ENCODE results near the gene FRYL.

Gene FRYL

GRCh38 chr4:48692897-48693296 lies 87.2 kb downstream of the FRYL start:
- Histone ChIP-seq H3K4me3 (replicated peaks; ENCODE audit: insufficient read depth, low read length) (no peak overlapping the region), H3K27me3 (ENCODE audit: insufficient read depth, poor library complexity, severe bottlenecking) (no peaks in the 10 kb centered on the region), H3K27ac (replicated peaks) (no peak overlapping the region)
- no peak for DNase-seq (ENCODE audit: low read depth in 1 of 2, low spot score in 1 of 2)
- TF ChIP-seq, protein P1, sequence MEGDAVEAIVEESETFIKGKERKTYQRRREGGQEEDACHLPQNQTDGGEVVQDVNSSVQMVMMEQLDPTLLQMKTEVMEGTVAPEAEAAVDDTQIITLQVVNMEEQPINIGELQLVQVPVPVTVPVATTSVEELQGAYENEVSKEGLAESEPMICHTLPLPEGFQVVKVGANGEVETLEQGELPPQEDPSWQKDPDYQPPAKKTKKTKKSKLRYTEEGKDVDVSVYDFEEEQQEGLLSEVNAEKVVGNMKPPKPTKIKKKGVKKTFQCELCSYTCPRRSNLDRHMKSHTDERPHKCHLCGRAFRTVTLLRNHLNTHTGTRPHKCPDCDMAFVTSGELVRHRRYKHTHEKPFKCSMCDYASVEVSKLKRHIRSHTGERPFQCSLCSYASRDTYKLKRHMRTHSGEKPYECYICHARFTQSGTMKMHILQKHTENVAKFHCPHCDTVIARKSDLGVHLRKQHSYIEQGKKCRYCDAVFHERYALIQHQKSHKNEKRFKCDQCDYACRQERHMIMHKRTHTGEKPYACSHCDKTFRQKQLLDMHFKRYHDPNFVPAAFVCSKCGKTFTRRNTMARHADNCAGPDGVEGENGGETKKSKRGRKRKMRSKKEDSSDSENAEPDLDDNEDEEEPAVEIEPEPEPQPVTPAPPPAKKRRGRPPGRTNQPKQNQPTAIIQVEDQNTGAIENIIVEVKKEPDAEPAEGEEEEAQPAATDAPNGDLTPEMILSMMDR (IDR thresholded peaks at IDR 0.05; ENCODE audit: insufficient read depth, low read length) = no peak
- TF ChIP-seq SPI1 (IDR thresholded peaks at IDR 0.05; ENCODE audit: borderline replicate concordance, low read depth) (no peak), GABPA (IDR thresholded peaks at IDR 0.05; ENCODE audit: low read depth) (no peak), POLR2AphosphoS5 (IDR thresholded peaks at IDR 0.05; ENCODE audit: low read depth) (no peak)
- TF ChIP-seq, protein P2, sequence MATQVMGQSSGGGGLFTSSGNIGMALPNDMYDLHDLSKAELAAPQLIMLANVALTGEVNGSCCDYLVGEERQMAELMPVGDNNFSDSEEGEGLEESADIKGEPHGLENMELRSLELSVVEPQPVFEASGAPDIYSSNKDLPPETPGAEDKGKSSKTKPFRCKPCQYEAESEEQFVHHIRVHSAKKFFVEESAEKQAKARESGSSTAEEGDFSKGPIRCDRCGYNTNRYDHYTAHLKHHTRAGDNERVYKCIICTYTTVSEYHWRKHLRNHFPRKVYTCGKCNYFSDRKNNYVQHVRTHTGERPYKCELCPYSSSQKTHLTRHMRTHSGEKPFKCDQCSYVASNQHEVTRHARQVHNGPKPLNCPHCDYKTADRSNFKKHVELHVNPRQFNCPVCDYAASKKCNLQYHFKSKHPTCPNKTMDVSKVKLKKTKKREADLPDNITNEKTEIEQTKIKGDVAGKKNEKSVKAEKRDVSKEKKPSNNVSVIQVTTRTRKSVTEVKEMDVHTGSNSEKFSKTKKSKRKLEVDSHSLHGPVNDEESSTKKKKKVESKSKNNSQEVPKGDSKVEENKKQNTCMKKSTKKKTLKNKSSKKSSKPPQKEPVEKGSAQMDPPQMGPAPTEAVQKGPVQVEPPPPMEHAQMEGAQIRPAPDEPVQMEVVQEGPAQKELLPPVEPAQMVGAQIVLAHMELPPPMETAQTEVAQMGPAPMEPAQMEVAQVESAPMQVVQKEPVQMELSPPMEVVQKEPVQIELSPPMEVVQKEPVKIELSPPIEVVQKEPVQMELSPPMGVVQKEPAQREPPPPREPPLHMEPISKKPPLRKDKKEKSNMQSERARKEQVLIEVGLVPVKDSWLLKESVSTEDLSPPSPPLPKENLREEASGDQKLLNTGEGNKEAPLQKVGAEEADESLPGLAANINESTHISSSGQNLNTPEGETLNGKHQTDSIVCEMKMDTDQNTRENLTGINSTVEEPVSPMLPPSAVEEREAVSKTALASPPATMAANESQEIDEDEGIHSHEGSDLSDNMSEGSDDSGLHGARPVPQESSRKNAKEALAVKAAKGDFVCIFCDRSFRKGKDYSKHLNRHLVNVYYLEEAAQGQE (IDR thresholded peaks at IDR 0.05; ENCODE audit: insufficient replicate concordance, low read depth) = no peak

GRCh38 chr4:48692044-48692443 lies 88.0 kb downstream of the FRYL start:
- H3K27ac ChIP-seq (replicated peaks) = no peak overlapping the region
- no peak overlapping the region for H3K4me3 ChIP-seq (replicated peaks; ENCODE audit: insufficient read depth, low read length)
- no peak for DNase-seq (ENCODE audit: low read depth in 1 of 2, low spot score in 1 of 2)
- no peaks in the 10 kb centered on the region for H3K27me3 ChIP-seq (ENCODE audit: insufficient read depth, poor library complexity, severe bottlenecking)
- no peak for TF ChIP-seq GABPA (IDR thresholded peaks at IDR 0.05; ENCODE audit: low read depth)
- TF ChIP-seq, protein P1 (IDR thresholded peaks at IDR 0.05; ENCODE audit: insufficient read depth, low read length) = no peak
- TF ChIP-seq, protein P2 (IDR thresholded peaks at IDR 0.05; ENCODE audit: insufficient replicate concordance, low read depth) = no peak
- TF ChIP-seq SPI1 (IDR thresholded peaks at IDR 0.05; ENCODE audit: borderline replicate concordance, low read depth) = no peak
- no peak for TF ChIP-seq POLR2AphosphoS5 (IDR thresholded peaks at IDR 0.05; ENCODE audit: low read depth)

DNA sequence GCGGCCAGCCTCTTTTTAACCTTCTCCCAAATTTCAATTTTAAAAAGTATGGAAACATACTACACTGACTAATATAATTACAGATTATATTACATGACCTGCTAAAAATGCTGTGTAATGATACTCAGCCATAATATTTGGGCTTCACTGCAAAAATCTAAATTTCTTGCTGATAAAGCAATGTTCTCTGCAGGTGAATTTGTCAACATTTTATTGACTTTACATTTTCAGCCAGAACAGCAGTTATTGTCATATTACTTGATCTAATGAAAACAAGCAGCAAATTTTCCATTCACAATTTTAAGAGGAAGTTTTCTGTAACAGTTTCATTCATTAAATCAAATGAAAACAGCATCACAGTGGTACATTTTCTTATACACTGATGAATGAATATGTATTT lies 91.1 kb downstream of the FRYL start:
- Histone ChIP-seq H3K27me3 (ENCODE audit: insufficient read depth, poor library complexity, severe bottlenecking) (no peaks in the 10 kb centered on the region), H3K27ac (replicated peaks) (no peak overlapping the region)
- TF ChIP-seq, protein P1 (IDR thresholded peaks at IDR 0.05; ENCODE audit: insufficient read depth, low read length) = no peak
- no peak for TF ChIP-seq POLR2AphosphoS5 (IDR thresholded peaks at IDR 0.05; ENCODE audit: low read depth)
- no peak for TF ChIP-seq SPI1 (IDR thresholded peaks at IDR 0.05; ENCODE audit: borderline replicate concordance, low read depth)
- no peak for TF ChIP-seq GABPA (IDR thresholded peaks at IDR 0.05; ENCODE audit: low read depth)
- TF ChIP-seq, protein P2 (IDR thresholded peaks at IDR 0.05; ENCODE audit: insufficient replicate concordance, low read depth) = no peak

More for the DNA sequence above, 91.1 kb downstream of the FRYL start:
- H3K4me3 ChIP-seq (replicated peaks; ENCODE audit: insufficient read depth, low read length) = no peak overlapping the region
- DNase-seq (ENCODE audit: low read depth in 1 of 2, low spot score in 1 of 2) = no peak
